LNCaP clone FGC (cell line): ENCODE results near the gene KRT8.
"Not testable (repeated sequence)": the region's sequence is repeated elsewhere in the genome, so short reads cannot be mapped to it uniquely, and the experiment has no call there.

Experiments
- DNase-seq: peaks from one replicate; pipeline ENCODE4 v3.0.0-alpha.2; 2011; ENCODE audit warnings: low read depth
- H3K4me3 ChIP-seq: 2 replicates; pipeline ENCODE4 v1.5.1; 2011; ENCODE audit warnings: mild to moderate bottlenecking, low read depth, low read length, control low read depth
- TF ChIP-seq, protein P1 (sequence below): IDR thresholded peaks from 2 replicates; pipeline ENCODE4 v1.5.1; 2012; ENCODE audit warnings: mild to moderate bottlenecking; ENCODE audit not compliant: control insufficient read depth, insufficient read depth; ENCODE audit errors: extremely low read depth

KRT8 gene

DNA sequence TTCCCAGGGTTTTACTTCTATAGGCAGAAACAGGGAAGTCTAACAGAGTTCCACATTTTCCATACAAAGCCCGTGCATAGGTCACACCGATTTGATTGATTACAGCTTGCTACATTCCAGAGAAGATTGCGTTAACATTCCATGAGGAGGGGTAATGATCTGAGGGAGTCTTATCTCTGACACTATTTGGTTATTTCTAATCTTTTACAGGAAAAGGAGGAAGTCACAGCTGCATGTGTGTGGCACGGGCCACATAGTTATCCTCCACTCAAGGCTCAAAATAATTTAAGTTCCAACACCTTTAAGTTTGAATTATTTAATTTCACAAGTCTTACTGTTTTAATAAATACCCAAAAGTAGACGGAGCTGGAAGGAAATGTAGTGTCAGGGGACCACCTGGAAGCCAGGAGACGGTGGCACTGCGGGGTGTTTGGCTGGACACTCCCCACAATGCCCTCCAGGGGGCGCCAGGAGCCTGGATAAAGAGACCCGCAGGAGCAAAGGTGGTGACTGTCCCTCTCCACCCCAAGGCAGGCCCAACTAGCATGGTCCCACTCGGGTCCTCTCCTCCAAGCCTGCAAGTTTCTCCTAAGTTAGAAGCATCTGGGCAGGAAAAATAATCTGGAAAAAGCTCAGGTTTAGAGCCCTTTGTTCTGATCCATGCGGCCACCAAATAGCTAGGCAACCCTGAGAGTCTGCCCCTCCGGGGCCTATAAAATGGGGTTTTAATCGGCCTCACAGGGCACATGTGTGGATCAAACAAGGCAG, 20.2 kb downstream of the KRT8 start:
- TF ChIP-seq, protein P1, sequence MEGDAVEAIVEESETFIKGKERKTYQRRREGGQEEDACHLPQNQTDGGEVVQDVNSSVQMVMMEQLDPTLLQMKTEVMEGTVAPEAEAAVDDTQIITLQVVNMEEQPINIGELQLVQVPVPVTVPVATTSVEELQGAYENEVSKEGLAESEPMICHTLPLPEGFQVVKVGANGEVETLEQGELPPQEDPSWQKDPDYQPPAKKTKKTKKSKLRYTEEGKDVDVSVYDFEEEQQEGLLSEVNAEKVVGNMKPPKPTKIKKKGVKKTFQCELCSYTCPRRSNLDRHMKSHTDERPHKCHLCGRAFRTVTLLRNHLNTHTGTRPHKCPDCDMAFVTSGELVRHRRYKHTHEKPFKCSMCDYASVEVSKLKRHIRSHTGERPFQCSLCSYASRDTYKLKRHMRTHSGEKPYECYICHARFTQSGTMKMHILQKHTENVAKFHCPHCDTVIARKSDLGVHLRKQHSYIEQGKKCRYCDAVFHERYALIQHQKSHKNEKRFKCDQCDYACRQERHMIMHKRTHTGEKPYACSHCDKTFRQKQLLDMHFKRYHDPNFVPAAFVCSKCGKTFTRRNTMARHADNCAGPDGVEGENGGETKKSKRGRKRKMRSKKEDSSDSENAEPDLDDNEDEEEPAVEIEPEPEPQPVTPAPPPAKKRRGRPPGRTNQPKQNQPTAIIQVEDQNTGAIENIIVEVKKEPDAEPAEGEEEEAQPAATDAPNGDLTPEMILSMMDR = peak; percentile 79
- H3K4me3 ChIP-seq = no peak overlapping the region
- DNase-seq = no peak

DNA sequence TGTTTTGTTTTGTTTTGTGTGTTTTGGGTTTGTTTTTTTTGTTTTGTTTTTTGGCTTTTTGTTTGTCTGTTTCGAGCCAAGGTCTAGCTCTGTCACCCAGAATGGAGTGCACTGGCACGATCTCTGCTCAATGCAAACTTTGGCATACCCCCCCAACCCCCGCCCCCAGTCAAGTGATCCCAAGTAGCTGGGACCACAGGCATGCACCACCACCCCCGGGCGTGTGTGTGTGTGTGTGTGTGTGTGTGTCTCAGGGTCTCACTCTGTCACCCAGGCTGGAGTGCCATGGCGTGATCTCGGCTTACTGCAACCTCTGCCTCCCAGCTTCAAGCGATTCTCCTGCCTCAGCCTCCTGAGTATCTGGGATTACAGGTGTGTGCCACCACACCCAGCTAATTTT, 24.4 kb downstream of the KRT8 start:
- H3K4me3 ChIP-seq, DNase-seq: not testable (repeated sequence)

DNA sequence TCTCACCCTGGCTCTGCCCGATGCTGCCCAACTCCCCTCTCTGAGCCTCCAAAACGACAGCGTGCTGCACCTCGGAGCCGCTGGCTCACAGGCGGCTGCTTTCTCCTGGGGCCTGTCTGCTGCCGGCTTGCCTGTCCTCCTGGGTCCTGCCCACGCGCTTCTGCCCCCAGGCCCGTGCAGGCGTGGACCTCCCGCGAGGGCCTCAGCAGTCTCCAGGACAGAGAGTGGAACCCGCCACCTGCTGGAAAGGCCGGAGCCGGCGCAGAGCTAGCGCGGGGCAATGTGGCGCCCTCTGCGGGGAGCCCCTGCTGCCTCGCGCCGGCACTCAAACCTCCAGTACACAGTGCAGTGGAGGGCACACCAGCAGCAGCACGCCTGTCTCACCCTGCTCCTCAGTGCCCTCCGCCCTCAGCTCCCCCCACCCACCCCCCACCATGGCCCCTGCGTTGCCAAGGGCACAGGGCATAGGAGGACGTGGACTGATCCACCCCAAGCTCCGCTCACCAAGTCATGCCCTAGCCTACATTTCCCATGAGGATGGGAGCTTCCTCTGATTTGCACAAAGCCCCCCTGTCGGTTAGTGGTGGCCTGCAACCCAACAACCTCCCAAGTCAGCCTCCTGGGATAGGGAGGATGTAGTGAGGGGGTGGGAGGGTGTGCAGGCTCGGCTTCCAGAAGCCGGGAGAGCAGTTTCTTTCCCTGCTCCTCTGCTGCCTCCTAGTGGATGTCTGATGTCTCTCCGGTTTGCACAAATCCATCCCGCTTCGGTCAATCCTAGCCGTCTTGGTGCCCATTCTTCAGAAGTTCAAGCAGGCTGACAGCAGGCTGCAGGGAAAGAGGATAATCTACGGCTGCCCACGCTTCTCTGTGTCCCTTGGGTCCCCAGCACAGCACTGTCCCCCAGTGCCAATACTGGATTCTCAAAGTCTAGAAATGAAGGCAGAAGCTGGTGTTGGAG, 25.2 kb downstream of the KRT8 start:
- TF ChIP-seq, protein P1 = peak; percentile 98
- DNase-seq = peak; percentile 61
- H3K4me3 ChIP-seq = no peak overlapping the region

DNA sequence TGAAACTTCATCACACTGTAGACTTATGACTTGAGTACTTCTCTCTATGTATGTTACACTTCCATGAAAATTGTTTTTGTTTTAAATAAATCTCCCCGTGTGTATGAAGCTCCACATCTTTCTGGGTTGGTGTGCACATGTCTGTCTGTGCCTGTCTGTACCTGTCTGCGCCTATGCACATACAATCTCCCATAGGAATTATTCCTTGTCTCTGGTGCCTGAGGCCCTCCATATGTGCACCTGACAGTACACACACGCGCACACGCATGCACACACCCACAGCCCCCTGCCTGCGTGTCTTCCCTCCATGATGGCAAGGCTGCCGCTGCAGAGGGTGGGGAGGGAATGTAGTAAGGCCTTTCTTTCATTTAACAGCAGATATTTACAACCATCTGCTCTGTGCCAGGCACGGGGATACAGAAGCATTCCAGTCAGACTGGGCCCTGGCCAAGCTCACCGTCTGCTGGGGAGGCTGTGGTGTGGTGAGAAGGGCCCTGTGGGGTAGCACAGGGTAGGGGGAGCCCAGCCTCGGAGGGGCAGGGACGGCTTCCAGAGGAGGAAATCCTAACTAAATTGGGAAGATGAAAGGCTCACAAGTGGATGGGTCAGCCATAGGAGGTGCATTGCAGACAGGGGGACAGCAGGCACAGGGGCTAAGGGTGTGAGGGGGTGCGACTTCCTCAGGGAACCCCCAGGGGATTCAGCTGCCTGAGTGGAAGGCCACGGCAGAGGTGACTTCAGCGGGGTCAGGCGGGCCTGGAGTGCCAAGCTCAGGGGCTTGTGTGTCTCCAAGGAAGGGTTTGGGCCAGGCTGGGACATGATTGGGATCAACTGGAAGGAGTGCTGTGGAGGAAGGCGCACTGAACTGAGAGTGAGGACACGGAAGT, 26.1 kb downstream of the KRT8 start:
- H3K4me3 ChIP-seq = no peak overlapping the region
- DNase-seq = no peak
- TF ChIP-seq, protein P1 = no peak

DNA sequence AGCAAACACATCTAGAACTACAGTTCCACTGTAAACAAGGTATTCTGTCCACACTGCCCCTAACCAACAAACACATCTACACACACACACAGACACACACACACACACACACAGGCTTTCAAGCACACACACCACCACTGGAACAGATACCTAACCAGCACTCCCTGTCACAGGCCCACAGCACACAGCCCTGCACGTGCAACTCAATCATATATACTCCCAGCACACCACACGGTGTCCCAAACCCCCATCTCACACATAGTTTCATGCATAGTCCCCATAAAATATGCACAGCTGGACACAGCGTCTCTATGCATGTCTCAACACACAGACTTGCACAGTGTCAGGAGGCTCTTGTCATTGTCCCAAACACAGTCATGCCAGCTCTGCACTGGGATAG, 27.6 kb downstream of the KRT8 start:
- no peak overlapping the region for H3K4me3 ChIP-seq
- no peak for DNase-seq
- TF ChIP-seq, protein P1 = no peak

DNA sequence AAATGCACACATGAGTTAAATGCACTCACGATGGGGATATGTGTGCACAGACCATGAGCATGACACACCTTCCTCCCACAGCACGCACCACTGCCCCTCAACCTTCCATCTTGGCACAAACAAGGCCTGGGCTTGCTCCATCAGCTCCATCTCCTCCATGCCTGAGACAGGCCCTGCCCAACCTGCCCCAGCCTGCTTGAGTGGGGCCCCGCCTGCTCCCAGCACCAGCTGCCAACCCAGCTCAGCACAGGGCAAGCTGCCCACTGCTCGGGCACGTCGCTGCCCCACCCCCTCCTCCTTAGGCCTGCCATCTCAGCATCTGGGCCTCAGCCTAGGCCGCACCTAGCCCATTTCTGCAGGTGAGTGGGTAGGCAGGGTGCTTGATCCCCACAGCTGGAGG, 28.5 kb downstream of the KRT8 start:
- TF ChIP-seq, protein P1 = no peak
- H3K4me3 ChIP-seq = no peak overlapping the region
- DNase-seq = no peak
